Measurements from ENCODE around the gene RFC5.

The RFC5 gene

GRCh38 chr12:118016424-118017264, at the start of gene RFC5:
Gene RFC5 (plus strand): TSS chr12:118016703. CDS start chr12:118016828, 125 bp downstream.
- H3K4me3 ChIP-seq: peak within 1 kb of the TSS; percentile 81
- peaks cover 13% of the 10 kb centered on the region for H3K4me1 ChIP-seq
- in situ Hi-C loops (cut with MboI; ENCODE audit: low sequenced_read_pairs): loop anchor here (10.0 kb wide), 1 partner anchor 142 kb away; no protein-coding TSS in a partner anchor
- no peaks in the 10 kb centered on the region for H3K27me3 ChIP-seq (ENCODE audit: low read depth)
- DNase-seq (ENCODE audit: low spot score in 2 of 2): peak; percentile 96 to 99
- no peaks in the 10 kb centered on the region for H3K9me3 ChIP-seq
- H3K36me3 ChIP-seq (replicated peaks): peaks cover 29% of the 10 kb centered on the region

GRCh38 chr12:117967043-117967442, 49.5 kb upstream of the RFC5 start:
- in situ Hi-C loops (cut with MboI; ENCODE audit: low sequenced_read_pairs): no loop called here
- no peaks in the 10 kb centered on the region for H3K4me1 ChIP-seq
- H3K9me3 ChIP-seq: no peaks in the 10 kb centered on the region
- no peaks in the 10 kb centered on the region for H3K36me3 ChIP-seq (replicated peaks)
- H3K27me3 ChIP-seq (ENCODE audit: low read depth): peaks cover 20% of the 10 kb centered on the region
- H3K4me3 ChIP-seq: no peak overlapping the region
- DNase-seq (ENCODE audit: low spot score in 2 of 2): no peak

- no peak for DNase-seq (ENCODE audit: low spot score in 2 of 2)
- peaks cover 20% of the 10 kb centered on the region for H3K27me3 ChIP-seq (ENCODE audit: low read depth)
- no peaks in the 10 kb centered on the region for H3K36me3 ChIP-seq (replicated peaks)
- no peak overlapping the region for H3K4me3 ChIP-seq
- H3K4me1 ChIP-seq: no peaks in the 10 kb centered on the region
- in situ Hi-C loops (cut with MboI; ENCODE audit: low sequenced_read_pairs): no loop called here
- no peaks in the 10 kb centered on the region for H3K9me3 ChIP-seq
These were observed 49.0 kb upstream of the RFC5 start for GRCh38 chr12:117967512-117967911.

DNA sequence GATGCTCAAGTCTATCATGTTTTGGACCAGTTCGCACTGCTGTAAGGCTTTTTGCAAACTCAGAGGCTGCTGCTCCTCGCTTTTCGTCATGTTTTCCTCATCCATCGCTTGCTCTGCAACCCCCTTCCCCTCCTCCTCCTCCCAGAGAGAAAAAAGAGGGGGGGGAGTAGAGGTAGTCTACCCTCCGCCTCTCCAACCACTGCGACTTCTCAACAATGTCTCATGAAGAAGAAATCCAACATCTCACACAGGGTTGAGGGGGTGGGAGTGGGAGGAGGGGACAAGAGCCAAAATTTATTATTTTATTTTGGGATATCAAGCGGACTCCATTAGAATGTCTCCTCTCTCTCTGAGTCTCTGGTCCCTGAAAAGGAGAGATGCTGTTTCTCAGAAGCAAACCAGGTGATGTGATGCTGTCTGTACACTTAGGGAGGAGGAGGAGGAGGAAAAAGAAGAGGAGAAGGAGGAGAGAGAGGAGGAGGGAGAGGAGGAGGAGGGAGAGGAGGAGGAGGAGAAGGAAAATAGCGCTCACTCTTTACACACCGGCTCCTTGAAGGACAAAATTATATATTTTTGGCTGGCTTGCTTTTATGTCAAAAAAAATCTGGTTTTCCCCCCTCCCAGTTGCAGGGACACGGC, 48.2 kb upstream of the RFC5 start:
- H3K4me1 ChIP-seq: no peaks in the 10 kb centered on the region
- H3K36me3 ChIP-seq (replicated peaks): no peaks in the 10 kb centered on the region
- DNase-seq (ENCODE audit: low spot score in 2 of 2): no peak
- H3K4me3 ChIP-seq: peak overlapping the region; percentile 33
- in situ Hi-C loops (cut with MboI; ENCODE audit: low sequenced_read_pairs): no loop called here
- H3K27me3 ChIP-seq (ENCODE audit: low read depth): peaks cover 20% of the 10 kb centered on the region
- no peaks in the 10 kb centered on the region for H3K9me3 ChIP-seq

- Histone ChIP-seq H3K4me1 (no peaks in the 10 kb centered on the region), H3K9me3 (no peaks in the 10 kb centered on the region), H3K36me3 (replicated peaks) (no peaks in the 10 kb centered on the region), H3K4me3 (peak within 1 kb of the TSS; percentile 33), H3K27me3 (ENCODE audit: low read depth) (peaks cover 20% of the 10 kb centered on the region)
- in situ Hi-C loops (cut with MboI; ENCODE audit: low sequenced_read_pairs): no loop called here
- peak; percentile 19 to 70 for DNase-seq (ENCODE audit: low spot score in 2 of 2)
These were observed 47.5 kb upstream of the RFC5 start, which contains the start of gene KSR2 for GRCh38 chr12:117968826-117969659. Gene KSR2 (minus strand): TSS chr12:117968990. CDS start chr12:117968255, 735 bp downstream.

DNA sequence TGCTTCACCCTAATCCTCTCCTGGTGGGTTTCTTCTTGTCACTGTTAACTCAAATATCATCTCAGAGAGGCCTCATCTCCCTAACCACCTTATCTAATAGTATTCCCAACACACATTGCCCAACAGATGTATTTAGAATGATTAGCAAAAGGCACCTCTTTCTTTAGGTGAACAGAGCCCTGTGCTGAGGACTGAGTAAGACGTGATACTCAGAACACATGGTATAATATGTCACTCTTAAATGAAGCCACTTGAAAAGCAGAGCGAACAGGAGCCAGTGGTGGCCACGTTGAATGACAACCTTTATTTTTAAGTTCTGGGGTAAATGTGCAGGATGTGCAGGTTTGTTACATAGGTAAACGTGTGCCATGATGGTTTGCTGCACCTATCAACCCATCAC, 46.2 kb upstream of the RFC5 start:
- Histone ChIP-seq H3K4me3 (no peak overlapping the region), H3K27me3 (ENCODE audit: low read depth) (peaks cover 20% of the 10 kb centered on the region), H3K4me1 (no peaks in the 10 kb centered on the region), H3K36me3 (replicated peaks) (no peaks in the 10 kb centered on the region), H3K9me3 (no peaks in the 10 kb centered on the region)
- DNase-seq (ENCODE audit: low spot score in 2 of 2): no peak
- in situ Hi-C loops (cut with MboI; ENCODE audit: low sequenced_read_pairs): no loop called here

DNA sequence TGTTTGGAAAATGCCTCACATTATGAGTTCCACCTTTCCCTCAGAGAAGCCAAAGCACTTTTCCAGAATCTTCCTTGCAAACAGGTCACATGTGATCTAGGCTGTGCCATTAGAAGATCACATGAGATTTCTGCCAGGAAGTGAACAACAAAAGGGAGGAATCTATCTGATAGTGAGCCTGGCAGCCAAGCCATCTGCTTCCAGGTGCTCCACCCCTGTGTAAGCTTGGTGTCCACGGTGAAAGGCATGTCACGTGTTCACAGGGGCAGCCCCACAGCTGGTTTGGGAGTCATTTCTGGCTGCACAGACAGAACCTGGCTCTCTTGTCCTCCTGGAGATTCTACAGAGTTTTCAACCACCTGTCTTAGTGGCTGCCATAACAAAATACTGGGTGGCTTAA, 44.2 kb upstream of the RFC5 start:
- H3K9me3 ChIP-seq: no peaks in the 10 kb centered on the region
- H3K27me3 ChIP-seq (ENCODE audit: low read depth): peaks cover 14% of the 10 kb centered on the region
- no peaks in the 10 kb centered on the region for H3K4me1 ChIP-seq
- H3K36me3 ChIP-seq (replicated peaks): no peaks in the 10 kb centered on the region
- H3K4me3 ChIP-seq: no peak overlapping the region
- DNase-seq (ENCODE audit: low spot score in 2 of 2): no peak
- in situ Hi-C loops (cut with MboI; ENCODE audit: low sequenced_read_pairs): no loop called here

DNA sequence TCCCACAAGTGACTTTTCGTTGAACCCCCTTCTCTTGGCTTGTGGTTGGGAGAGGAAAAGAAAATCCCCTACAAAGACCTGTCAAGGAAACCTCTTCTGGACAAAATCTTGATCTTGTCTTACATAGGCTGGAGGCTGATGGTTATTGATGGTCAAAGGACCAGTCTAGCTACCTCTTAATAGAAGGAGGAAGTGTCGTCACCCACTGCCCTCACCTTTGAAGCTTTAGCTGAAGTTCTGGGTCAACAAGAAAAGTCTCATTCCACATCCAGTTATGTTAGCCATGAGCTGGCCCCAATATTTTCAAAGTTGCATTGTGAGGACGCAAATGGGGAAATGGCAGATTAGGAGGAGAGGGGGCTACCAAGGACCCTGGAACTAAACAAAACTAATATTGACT, 41.5 kb upstream of the RFC5 start:
- H3K27me3 ChIP-seq (ENCODE audit: low read depth): no peaks in the 10 kb centered on the region
- DNase-seq (ENCODE audit: low spot score in 2 of 2): no peak
- H3K4me1 ChIP-seq: no peaks in the 10 kb centered on the region
- no peaks in the 10 kb centered on the region for H3K9me3 ChIP-seq
- H3K36me3 ChIP-seq (replicated peaks): no peaks in the 10 kb centered on the region
- in situ Hi-C loops (cut with MboI; ENCODE audit: low sequenced_read_pairs): no loop called here
- no peak overlapping the region for H3K4me3 ChIP-seq

- Histone ChIP-seq H3K36me3 (replicated peaks) (no peaks in the 10 kb centered on the region), H3K4me1 (no peaks in the 10 kb centered on the region), H3K9me3 (no peaks in the 10 kb centered on the region), H3K4me3 (no peak overlapping the region), H3K27me3 (ENCODE audit: low read depth) (no peaks in the 10 kb centered on the region)
- no peak for DNase-seq (ENCODE audit: low spot score in 2 of 2)
- in situ Hi-C loops (cut with MboI; ENCODE audit: low sequenced_read_pairs): no loop called here
These were observed 39.1 kb upstream of the RFC5 start for GRCh38 chr12:117977373-117977772.

DNA sequence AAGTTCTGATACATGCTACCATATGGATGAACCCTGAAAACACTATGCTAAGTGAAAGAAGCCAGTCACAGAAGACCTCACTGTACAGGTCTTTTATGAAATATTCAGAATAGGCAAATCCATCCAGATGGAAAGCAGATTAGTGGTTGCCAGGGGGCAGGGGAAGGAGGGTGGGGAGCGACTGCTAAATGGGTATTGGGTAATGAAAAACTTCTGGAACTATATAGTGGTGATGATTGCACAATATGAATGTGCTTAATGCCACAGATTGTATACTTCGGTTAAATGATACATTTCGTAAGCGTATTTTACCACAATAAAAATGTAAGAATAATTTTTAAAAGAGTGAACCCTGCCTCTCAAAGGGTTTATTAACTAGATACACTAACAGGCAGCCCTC, 35.9 kb upstream of the RFC5 start:
- DNase-seq (ENCODE audit: low spot score in 2 of 2): no peak
- Histone ChIP-seq H3K4me3 (no peak overlapping the region), H3K36me3 (replicated peaks) (no peaks in the 10 kb centered on the region), H3K4me1 (no peaks in the 10 kb centered on the region), H3K27me3 (ENCODE audit: low read depth) (no peaks in the 10 kb centered on the region), H3K9me3 (no peaks in the 10 kb centered on the region)
- in situ Hi-C loops (cut with MboI; ENCODE audit: low sequenced_read_pairs): no loop called here

DNA sequence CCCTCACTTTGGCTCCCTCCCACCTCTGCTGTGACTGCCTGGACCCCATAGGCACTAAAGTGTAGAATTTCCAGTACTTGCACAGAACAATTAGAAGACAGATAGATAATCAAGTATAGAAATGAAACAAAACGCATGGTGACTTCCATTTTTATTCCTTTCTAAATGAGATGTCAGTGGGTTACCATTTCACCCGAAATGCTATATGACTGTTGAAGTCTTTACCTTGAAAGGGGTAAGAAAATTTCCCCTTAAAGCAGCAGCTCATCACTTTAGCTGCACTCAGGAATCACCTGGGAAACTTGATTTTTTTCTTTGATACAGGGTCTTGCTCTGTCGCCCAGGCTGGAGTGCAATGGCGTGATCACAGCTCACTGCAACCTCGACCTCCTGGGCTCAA, 35.2 kb upstream of the RFC5 start:
- no peak overlapping the region for H3K4me3 ChIP-seq
- no peaks in the 10 kb centered on the region for H3K27me3 ChIP-seq (ENCODE audit: low read depth)
- in situ Hi-C loops (cut with MboI; ENCODE audit: low sequenced_read_pairs): no loop called here
- DNase-seq (ENCODE audit: low spot score in 2 of 2): no peak
- H3K9me3 ChIP-seq: no peaks in the 10 kb centered on the region
- no peaks in the 10 kb centered on the region for H3K4me1 ChIP-seq
- no peaks in the 10 kb centered on the region for H3K36me3 ChIP-seq (replicated peaks)

GRCh38 chr12:117985182-117985581, 31.3 kb upstream of the RFC5 start:
- DNase-seq (ENCODE audit: low spot score in 2 of 2): no peak
- H3K27me3 ChIP-seq (ENCODE audit: low read depth): no peaks in the 10 kb centered on the region

GRCh38 chr12:117986705-117987469, 29.6 kb upstream of the RFC5 start:
- Histone ChIP-seq H3K36me3 (replicated peaks) (no peaks in the 10 kb centered on the region), H3K4me1 (no peaks in the 10 kb centered on the region), H3K9me3 (no peaks in the 10 kb centered on the region), H3K4me3 (no peak overlapping the region), H3K27me3 (ENCODE audit: low read depth) (no peaks in the 10 kb centered on the region)
- in situ Hi-C loops (cut with MboI; ENCODE audit: low sequenced_read_pairs): no loop called here
- no peak for DNase-seq (ENCODE audit: low spot score in 2 of 2)

More at GRCh38 chr12:117985182-117985581, 31.3 kb upstream of the RFC5 start:
- H3K9me3 ChIP-seq: no peaks in the 10 kb centered on the region
- H3K4me3 ChIP-seq: no peak overlapping the region
- in situ Hi-C loops (cut with MboI; ENCODE audit: low sequenced_read_pairs): no loop called here
- H3K4me1 ChIP-seq: no peaks in the 10 kb centered on the region
- H3K36me3 ChIP-seq (replicated peaks): no peaks in the 10 kb centered on the region
